Measurements from ENCODE around the gene ZNF383.
"Not testable (repeated sequence)": the region's sequence is repeated elsewhere in the genome, so short reads cannot be mapped to it uniquely, and the experiment has no call there.

The ZNF383 gene
- long read RNA-seq, donor 1 = 0 reads
- long read RNA-seq, donor 2 = 0 reads
- long read RNA-seq, donor 3 = 0 reads
- long read RNA-seq, donor 4 = 0 reads
- long read RNA-seq, donor 5 = 0 reads
- long read RNA-seq, donor 6 = 0 reads
- long read RNA-seq, donor 7 = 0 reads
- long read RNA-seq, donor 8 = 0 reads

GRCh38 chr19:37217775-37218591 lies at the start of gene ZNF383:
ZNF383 (plus strand) TSS chr19:37218214; CDS start chr19:37230454, 12,240 bp downstream.
- peak; percentile 98 for DNase-seq

- peak; percentile 81 for DNase-seq
Observed at GRCh38 chr19:37172368-37173366, 45.3 kb upstream of the ZNF383 start, which contains the start of gene ZNF585A. ZNF585A (minus strand) TSS chr19:37172695; CDS start chr19:37169910, 2,785 bp downstream.

GRCh38 chr19:37186071-37186470 lies 31.9 kb upstream of the ZNF383 start:
- DNase-seq = not testable (repeated sequence)

GRCh38 chr19:37195248-37195647 lies 22.8 kb upstream of the ZNF383 start:
- not testable (repeated sequence) for DNase-seq

- DNase-seq = not testable (repeated sequence)
Observed at GRCh38 chr19:37197115-37197514, 20.9 kb upstream of the ZNF383 start.

- DNase-seq = no peak
Observed at GRCh38 chr19:37197768-37198167, 20.2 kb upstream of the ZNF383 start.

GRCh38 chr19:37217480-37217774 lies 587 bp upstream of the ZNF383 start:
- DNase-seq = no peak

- no peak for DNase-seq
Observed at GRCh38 chr19:37218592-37218935, 550 bp downstream of the ZNF383 start.

GRCh38 chr19:37220383-37220782 lies 2.4 kb downstream of the ZNF383 start:
- no peak for DNase-seq

GRCh38 chr19:37221136-37221535 lies 3.1 kb downstream of the ZNF383 start:
- DNase-seq = no peak

- no peak for DNase-seq
Observed at GRCh38 chr19:37226248-37226647, 8.2 kb downstream of the ZNF383 start.

GRCh38 chr19:37227996-37228395 lies 10.0 kb downstream of the ZNF383 start:
- peak; percentile 46 for DNase-seq

GRCh38 chr19:37243206-37243632 lies 25.2 kb downstream of the ZNF383 start:
- DNase-seq = no peak

- DNase-seq = peak; percentile 84
Observed at GRCh38 chr19:37251308-37252229, 33.6 kb downstream of the ZNF383 start.

GRCh38 chr19:37263028-37263427 lies 45.0 kb downstream of the ZNF383 start:
- DNase-seq = not testable (repeated sequence)

- not testable (repeated sequence) for DNase-seq
Observed at GRCh38 chr19:37267005-37267404, 49.0 kb downstream of the ZNF383 start.

- not testable (repeated sequence) for DNase-seq
Observed at GRCh38 chr19:37267755-37268154, 49.7 kb downstream of the ZNF383 start.

GRCh38 chr19:37280656-37281055 lies 62.6 kb downstream of the ZNF383 start:
- not testable (repeated sequence) for DNase-seq

- not testable (repeated sequence) for DNase-seq
Observed at GRCh38 chr19:37284020-37284419, 66.0 kb downstream of the ZNF383 start.

GRCh38 chr19:37289229-37289628 lies 71.2 kb downstream of the ZNF383 start:
- DNase-seq = not testable (repeated sequence)

Measured in right kidney (tissue), 9 donors.